ENCODE data around the gene KSR2.

Gene KSR2

GRCh38 chr12:117583677-117584225, 385.0 kb downstream of the KSR2 start:
- Histone ChIP-seq H3K9me3 (ENCODE audit: insufficient read depth, low read length) (no peaks in the 10 kb centered on the region), H4K20me1 (ENCODE audit: insufficient read depth, low read length) (no peaks in the 10 kb centered on the region), H3K4me2 (ENCODE audit: low read length) (no peak overlapping the region), H3K4me3 (ENCODE audit: low read length) (no peak overlapping the region), H3K4me1 (ENCODE audit: low read length) (no peaks in the 10 kb centered on the region), H3K27me3 (ENCODE audit: low read depth, low read length) (peaks cover 15% of the 10 kb centered on the region), H2AFZ (ENCODE audit: low read depth, low read length) (no peak overlapping the region), H3K27ac (ENCODE audit: low read length) (no peak overlapping the region), H3K36me3 (replicated peaks; ENCODE audit: low read depth, low read length) (no peaks in the 10 kb centered on the region), H3K9ac (ENCODE audit: low read length) (no peak overlapping the region), H3K79me2 (ENCODE audit: low read length) (no peaks in the 10 kb centered on the region)
- TF ChIP-seq CTCF (IDR thresholded peaks at IDR 0.05; ENCODE audit: low read depth, low read length) (no peak), EZH2phosphoT487 (IDR thresholded peaks at IDR 0.05; ENCODE audit: low read depth) (no peak)

- H3K27ac ChIP-seq (ENCODE audit: low read length), result no peak overlapping the region
- no peaks in the 10 kb centered on the region for H3K36me3 ChIP-seq (replicated peaks; ENCODE audit: low read depth, low read length)
- peaks cover 15% of the 10 kb centered on the region for H3K27me3 ChIP-seq (ENCODE audit: low read depth, low read length)
- H3K4me3 ChIP-seq (ENCODE audit: low read length), result no peak overlapping the region
- TF ChIP-seq CTCF (IDR thresholded peaks at IDR 0.05; ENCODE audit: low read depth, low read length) (no peak), EZH2phosphoT487 (IDR thresholded peaks at IDR 0.05; ENCODE audit: low read depth) (no peak)
- H3K9ac ChIP-seq (ENCODE audit: low read length), result no peak overlapping the region
- no peaks in the 10 kb centered on the region for H3K9me3 ChIP-seq (ENCODE audit: insufficient read depth, low read length)
- H3K4me2 ChIP-seq (ENCODE audit: low read length), result no peak overlapping the region
- no peak overlapping the region for H2AFZ ChIP-seq (ENCODE audit: low read depth, low read length)
- no peaks in the 10 kb centered on the region for H3K79me2 ChIP-seq (ENCODE audit: low read length)
- no peaks in the 10 kb centered on the region for H3K4me1 ChIP-seq (ENCODE audit: low read length)
- no peaks in the 10 kb centered on the region for H4K20me1 ChIP-seq (ENCODE audit: insufficient read depth, low read length)
Observed at GRCh38 chr12:117583092-117583491, 385.7 kb downstream of the KSR2 start.

- TF ChIP-seq CTCF (IDR thresholded peaks at IDR 0.05; ENCODE audit: low read depth, low read length), result no peak
- no peak for TF ChIP-seq EZH2phosphoT487 (IDR thresholded peaks at IDR 0.05; ENCODE audit: low read depth)
- no peaks in the 10 kb centered on the region for H3K9me3 ChIP-seq (ENCODE audit: insufficient read depth, low read length)
- H2AFZ ChIP-seq (ENCODE audit: low read depth, low read length), result no peak overlapping the region
- H3K4me1 ChIP-seq (ENCODE audit: low read length), result no peaks in the 10 kb centered on the region
- H3K4me2 ChIP-seq (ENCODE audit: low read length), result no peak overlapping the region
- H3K4me3 ChIP-seq (ENCODE audit: low read length), result no peak overlapping the region
- no peaks in the 10 kb centered on the region for H3K79me2 ChIP-seq (ENCODE audit: low read length)
- H3K36me3 ChIP-seq (replicated peaks; ENCODE audit: low read depth, low read length), result no peaks in the 10 kb centered on the region
- no peak overlapping the region for H3K9ac ChIP-seq (ENCODE audit: low read length)
- peaks cover 17% of the 10 kb centered on the region for H3K27me3 ChIP-seq (ENCODE audit: low read depth, low read length)
- no peaks in the 10 kb centered on the region for H4K20me1 ChIP-seq (ENCODE audit: insufficient read depth, low read length)
- no peak overlapping the region for H3K27ac ChIP-seq (ENCODE audit: low read length)
Observed at GRCh38 chr12:117582135-117582784, 386.5 kb downstream of the KSR2 start.

GRCh38 chr12:117580718-117581062, 388.1 kb downstream of the KSR2 start:
- Histone ChIP-seq H3K27ac (ENCODE audit: low read length) (no peak overlapping the region), H3K27me3 (ENCODE audit: low read depth, low read length) (peaks cover 17% of the 10 kb centered on the region), H3K4me2 (ENCODE audit: low read length) (no peak overlapping the region), H2AFZ (ENCODE audit: low read depth, low read length) (no peak overlapping the region), H3K4me1 (ENCODE audit: low read length) (no peaks in the 10 kb centered on the region), H3K79me2 (ENCODE audit: low read length) (no peaks in the 10 kb centered on the region), H3K9me3 (ENCODE audit: insufficient read depth, low read length) (no peaks in the 10 kb centered on the region), H3K36me3 (replicated peaks; ENCODE audit: low read depth, low read length) (no peaks in the 10 kb centered on the region), H3K9ac (ENCODE audit: low read length) (no peak overlapping the region), H3K4me3 (ENCODE audit: low read length) (no peak overlapping the region), H4K20me1 (ENCODE audit: insufficient read depth, low read length) (no peaks in the 10 kb centered on the region)
- TF ChIP-seq CTCF (IDR thresholded peaks at IDR 0.05; ENCODE audit: low read depth, low read length) (no peak), EZH2phosphoT487 (IDR thresholded peaks at IDR 0.05; ENCODE audit: low read depth) (no peak)

Measured in OCI-LY3 (cell line).